Measurements from ENCODE around the gene WRNIP1. TPM values are rescaled to one million over a fixed set of nuclear protein-coding genes. Genes with fewer than 3 reads are reported as not detected.

The WRNIP1 gene
- total and polyA plus RNA-seq, 9 of the 15 experiments (the other 6 are each of a cell fraction or from before 2014, with no cell fraction given), result 13.2 to 63.6 (median 48.6) TPM

DNA sequence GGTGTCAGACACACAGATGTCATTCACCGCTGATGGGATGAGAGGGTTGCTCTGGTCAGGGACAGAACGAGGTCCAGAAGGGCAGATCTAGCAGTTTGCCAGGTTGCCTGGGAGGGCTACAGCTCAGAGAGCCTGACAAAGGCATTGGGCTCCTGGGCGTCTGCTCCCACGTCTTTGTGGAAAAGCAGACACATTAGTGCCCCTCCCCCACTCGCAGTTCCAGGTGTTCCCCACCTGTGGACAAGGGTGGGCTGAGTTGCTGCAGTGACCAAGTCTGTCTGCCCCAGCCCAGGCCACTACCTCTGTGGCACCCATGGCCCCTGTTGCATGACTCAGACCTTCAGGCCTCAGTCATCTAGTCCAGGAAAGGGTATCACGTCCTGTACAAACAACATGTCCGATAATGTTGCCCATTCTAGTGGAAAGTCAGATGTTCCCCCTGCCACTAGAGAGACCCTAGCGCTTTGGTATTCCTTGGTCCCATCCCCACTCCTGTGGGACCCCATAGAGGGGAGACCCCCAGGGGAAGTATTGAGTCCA is 37.4 kb downstream of the WRNIP1 start:
- Histone ChIP-seq H3K9me1 (ENCODE audit: control insufficient read depth, insufficient read depth, low read length) (no peaks in the 10 kb centered on the region), H3K79me2 (ENCODE audit: control insufficient read depth, insufficient read depth, low read length) (no peaks in the 10 kb centered on the region), H3K4me1 (replicated peaks in 1 of 2; ENCODE audit: control insufficient read depth in 2 of 2, insufficient read depth in 2 of 2, low read length in 2 of 2) (peaks cover 17 to 18% of the 10 kb centered on the region in 2 experiments), H3K9me3 (replicated peaks; ENCODE audit: control insufficient read depth, insufficient read depth, low read depth, low read length) (no peaks in the 10 kb centered on the region), H3K27me3 (ENCODE audit: control insufficient read depth in 2 of 2, insufficient read depth in 2 of 2, low read length in 2 of 2) (no peaks in the 10 kb centered on the region), H3K4me2 (ENCODE audit: insufficient read depth, low read length) (no peak overlapping the region), H3K9ac (ENCODE audit: insufficient read depth in 1 of 2, low read depth in 2 of 2, low read length in 2 of 2) (peak overlapping the region in 1 of 2 experiments; percentile 61; a peak in 2 of 4 replicates), H3K36me3 (ENCODE audit: control insufficient read depth, insufficient read depth, low read length) (no peaks in the 10 kb centered on the region), H3K27ac (ENCODE audit: extremely low read depth, low read depth, low read length) (no peak overlapping the region), H3K4me3 (no peak overlapping the region), H4K20me1 (replicated peaks; ENCODE audit: control insufficient read depth, insufficient read depth, low read length) (no peaks in the 10 kb centered on the region), H2AFZ (ENCODE audit: low read depth, low read length) (no peak overlapping the region)
- CTCF ChIA-PET (ENCODE audit: low intra/inter-chr PET ratio), result no interaction called here
- BruUV-seq (replicated peaks), result no TSS peak
- ATAC-seq (no peak), FAIRE-seq (no peak), DNase-seq (ENCODE audit: extremely low read depth in 1 of 4, low spot score in 3 of 4) (no peak)
- intact Hi-C loops (cut with micrococcal nuclease), result no loop called here
- in situ Hi-C loops (cut with MboI), result no loop called here
- WGBS (ENCODE audit: insufficient coverage, low coverage, missing lambda C conversion rate), result 43% methylated on average over 8 of the region's 8 CpGs
- POLR2A ChIA-PET, result interaction anchor here (0.7 kb wide), 2 partner anchors 15 to 314 kb away, joined by 3 read pairs; no protein-coding TSS in a partner anchor
- TF ChIP-seq, protein P1, sequence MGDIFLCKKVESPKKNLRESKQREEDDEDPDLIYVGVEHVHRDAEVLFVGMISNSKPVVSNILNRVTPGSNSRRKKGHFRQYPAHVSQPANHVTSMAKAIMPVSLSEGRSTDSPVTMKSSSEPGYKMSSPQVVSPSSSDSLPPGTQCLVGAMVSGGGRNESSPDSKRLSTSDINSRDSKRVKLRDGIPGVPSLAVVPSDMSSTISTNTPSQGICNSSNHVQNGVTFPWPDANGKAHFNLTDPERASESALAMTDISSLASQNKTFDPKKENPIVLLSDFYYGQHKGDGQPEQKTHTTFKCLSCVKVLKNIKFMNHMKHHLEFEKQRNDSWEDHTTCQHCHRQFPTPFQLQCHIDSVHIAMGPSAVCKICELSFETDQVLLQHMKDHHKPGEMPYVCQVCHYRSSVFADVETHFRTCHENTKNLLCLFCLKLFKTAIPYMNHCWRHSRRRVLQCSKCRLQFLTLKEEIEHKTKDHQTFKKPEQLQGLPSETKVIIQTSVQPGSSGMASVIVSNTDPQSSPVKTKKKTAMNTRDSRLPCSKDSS (IDR thresholded peaks at IDR 0.05; ENCODE audit: low read depth, partially characterized antibody), result no peak
- TF ChIP-seq ARID1B (IDR thresholded peaks at IDR 0.05) (no peak), SPI1 (IDR thresholded peaks at IDR 0.05; ENCODE audit: borderline replicate concordance, low read depth, low read length) (no peak), ELF4 (CRISPR knock-in tag; IDR thresholded peaks at IDR 0.05) (no peak), NBN (IDR thresholded peaks at IDR 0.05; ENCODE audit: low read depth) (no peak), HDAC2 (IDR thresholded peaks at IDR 0.05) (no peak), OTX1 (CRISPR knock-in tag; IDR thresholded peaks at IDR 0.05) (no peak), SIRT6 (IDR thresholded peaks at IDR 0.05; ENCODE audit: low read depth, low read length) (no peak), PRPF4 (IDR thresholded peaks at IDR 0.05; ENCODE audit: insufficient read depth, low read depth, low read length, poor library complexity, severe bottlenecking) (no peak)
- TF ChIP-seq, protein P2, sequence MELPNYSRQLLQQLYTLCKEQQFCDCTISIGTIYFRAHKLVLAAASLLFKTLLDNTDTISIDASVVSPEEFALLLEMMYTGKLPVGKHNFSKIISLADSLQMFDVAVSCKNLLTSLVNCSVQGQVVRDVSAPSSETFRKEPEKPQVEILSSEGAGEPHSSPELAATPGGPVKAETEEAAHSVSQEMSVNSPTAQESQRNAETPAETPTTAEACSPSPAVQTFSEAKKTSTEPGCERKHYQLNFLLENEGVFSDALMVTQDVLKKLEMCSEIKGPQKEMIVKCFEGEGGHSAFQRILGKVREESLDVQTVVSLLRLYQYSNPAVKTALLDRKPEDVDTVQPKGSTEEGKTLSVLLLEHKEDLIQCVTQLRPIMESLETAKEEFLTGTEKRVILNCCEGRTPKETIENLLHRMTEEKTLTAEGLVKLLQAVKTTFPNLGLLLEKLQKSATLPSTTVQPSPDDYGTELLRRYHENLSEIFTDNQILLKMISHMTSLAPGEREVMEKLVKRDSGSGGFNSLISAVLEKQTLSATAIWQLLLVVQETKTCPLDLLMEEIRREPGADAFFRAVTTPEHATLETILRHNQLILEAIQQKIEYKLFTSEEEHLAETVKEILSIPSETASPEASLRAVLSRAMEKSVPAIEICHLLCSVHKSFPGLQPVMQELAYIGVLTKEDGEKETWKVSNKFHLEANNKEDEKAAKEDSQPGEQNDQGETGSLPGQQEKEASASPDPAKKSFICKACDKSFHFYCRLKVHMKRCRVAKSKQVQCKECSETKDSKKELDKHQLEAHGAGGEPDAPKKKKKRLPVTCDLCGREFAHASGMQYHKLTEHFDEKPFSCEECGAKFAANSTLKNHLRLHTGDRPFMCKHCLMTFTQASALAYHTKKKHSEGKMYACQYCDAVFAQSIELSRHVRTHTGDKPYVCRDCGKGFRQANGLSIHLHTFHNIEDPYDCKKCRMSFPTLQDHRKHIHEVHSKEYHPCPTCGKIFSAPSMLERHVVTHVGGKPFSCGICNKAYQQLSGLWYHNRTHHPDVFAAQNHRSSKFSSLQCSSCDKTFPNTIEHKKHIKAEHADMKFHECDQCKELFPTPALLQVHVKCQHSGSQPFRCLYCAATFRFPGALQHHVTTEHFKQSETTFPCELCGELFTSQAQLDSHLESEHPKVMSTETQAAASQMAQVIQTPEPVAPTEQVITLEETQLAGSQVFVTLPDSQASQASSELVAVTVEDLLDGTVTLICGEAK (IDR thresholded peaks at IDR 0.05), result no peak
- TF ChIP-seq, protein P2 (CRISPR knock-in tag; IDR thresholded peaks at IDR 0.05), result no peak
